ENCODE measurements around the gene SLC26A1.
"Not testable (repeated sequence)": the region's sequence is repeated elsewhere in the genome, so short reads cannot be mapped to it uniquely, and the experiment has no call there.

The SLC26A1 gene

DNA sequence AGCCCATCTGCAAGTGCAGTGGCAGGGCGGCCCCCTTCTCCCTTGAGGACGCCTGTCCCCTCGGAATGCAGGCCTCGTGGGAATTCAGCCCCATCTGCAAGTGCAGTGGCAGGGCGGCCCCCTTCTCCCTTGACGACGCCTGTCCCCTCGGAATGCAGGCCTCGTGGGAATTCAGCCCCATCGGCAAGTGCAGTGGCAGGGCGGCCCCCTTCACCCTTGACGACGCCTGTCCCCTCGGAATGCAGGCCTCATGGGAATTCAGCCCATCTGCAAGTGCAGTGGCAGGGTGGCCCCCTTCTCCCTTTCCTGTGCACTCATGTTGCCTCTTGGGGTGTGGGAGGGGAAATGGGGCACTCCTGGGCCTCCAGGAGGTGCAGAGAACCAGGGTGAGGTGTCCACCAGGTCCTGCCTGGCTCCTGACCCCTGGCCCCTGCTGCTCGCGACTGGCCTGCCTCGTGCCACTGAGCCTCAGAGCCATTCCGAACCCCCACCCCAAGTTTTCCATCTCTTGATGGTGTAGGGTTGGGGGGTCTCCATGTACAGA lies 6.8 kb upstream of the SLC26A1 start:
- DNase-seq (ENCODE audit: low read depth in 1 of 2, low spot score in 1 of 2), result no peak

DNA sequence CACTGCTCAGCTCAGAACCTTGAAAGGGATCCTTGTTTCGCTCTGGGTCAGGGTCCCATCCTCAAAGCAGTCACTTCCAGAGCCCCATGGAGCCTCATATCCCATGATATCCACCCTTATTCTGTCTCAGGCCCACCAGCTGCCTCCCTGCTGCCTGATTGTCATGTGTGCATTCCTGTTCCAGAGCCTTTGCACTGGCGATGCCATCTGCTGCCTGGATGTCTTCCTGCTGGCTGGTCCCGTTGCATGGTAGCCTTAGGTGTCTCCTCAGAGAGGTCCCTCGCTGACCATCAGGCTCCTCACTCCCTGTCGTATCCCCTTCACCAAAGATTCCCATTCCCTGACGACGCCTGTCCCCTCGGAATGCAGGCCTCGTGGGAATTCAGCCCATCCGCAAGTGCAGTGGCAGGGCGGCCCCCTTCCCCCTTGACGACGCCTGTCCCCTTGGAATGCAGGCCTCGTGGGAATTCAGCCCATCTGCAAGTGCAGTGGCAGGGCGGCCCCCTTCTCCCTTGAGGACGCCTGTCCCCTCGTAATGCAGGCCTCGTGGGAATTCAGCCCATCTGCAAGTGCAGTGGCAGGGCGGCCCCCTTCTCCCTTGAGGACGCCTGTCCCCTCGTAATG lies 6.1 kb upstream of the SLC26A1 start:
- DNase-seq (ENCODE audit: low read depth in 1 of 2, low spot score in 1 of 2), result not testable (repeated sequence)

DNA sequence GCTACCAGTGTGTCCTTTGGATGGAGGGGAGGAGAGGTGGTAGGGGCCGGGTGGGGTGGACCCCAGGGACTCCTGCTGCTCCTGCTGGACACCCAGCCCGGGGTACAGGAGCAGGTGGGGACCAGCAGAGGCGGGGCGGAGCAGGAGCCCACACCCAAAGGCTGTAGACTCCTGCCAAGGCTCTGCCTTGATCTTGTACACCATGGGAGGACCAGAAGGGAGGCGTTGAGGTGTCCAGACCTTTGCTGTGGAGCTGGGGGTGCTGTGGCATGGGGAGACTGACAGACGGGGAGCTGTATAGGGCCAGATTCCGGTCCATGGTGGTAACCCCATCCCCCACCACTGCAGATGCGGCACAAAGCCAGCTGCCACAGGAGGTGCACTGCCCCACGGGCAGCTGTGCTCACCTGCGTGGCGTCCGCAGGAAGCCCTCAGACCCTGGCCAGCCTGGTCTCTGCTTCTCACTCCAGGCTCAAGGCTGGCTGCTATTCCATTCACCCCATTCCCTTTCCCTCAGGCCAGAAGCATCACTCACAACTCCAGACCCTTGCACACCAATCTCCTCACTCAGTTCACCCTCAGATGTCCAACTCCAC lies 5.0 kb upstream of the SLC26A1 start:
- no peak for DNase-seq (ENCODE audit: low read depth in 1 of 2, low spot score in 1 of 2)

DNA sequence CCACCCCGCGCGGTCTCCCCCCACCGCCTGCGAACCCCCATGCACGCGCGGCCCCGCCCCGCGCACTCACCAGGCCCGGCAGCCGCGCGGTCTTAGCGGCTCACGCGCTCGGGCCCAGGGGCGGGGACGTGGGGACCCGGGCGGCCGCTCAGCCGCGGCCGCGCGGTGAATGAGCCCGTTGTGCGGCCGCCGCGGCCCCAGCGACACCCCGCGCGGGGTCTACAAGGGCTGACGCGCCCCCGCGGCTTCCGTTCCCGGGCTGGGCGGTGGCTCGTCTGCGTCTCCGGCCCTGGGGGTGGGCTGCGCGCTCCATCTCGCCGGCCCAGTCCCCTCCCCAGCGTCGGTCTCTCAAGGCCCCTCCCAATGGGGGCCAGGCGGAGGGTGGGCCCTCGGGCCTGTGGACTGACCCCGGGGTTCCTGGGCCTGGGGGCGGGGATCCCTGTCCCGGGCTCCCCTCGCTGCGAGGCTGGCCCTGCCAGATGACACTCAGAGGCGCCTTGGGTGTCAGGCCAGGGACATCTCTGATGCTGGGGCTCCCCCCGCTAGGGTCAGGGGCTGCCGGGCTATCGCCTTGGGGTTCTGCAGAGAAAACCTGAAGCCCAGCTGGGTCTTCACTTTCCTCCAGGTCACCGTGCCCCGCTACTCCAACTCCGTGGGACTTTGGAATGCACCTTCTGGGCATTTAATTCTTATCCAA lies 4.3 kb upstream of the SLC26A1 start:
- no peak for DNase-seq (ENCODE audit: low read depth in 1 of 2, low spot score in 1 of 2)

DNA sequence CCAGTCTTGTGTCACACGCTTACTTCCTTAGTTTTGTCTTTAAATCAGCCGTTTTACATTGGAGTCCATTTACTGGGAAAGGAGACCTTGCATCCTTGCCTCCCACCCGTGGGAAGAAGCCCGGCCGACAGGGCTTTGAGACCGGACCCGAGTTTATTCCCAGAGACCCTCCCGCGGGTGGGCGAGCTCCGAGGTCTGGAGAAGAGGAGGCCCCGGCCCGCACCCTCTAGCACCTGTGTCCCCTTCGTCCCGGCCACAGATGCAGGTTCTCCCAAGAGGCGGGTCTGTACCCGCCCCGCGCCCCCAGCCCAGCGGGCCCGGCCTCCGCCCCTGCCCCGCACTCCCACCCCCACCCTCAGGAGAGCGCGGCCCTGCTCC lies 3.8 kb upstream of the SLC26A1 start:
- DNase-seq (ENCODE audit: low read depth in 1 of 2, low spot score in 1 of 2), result no peak

DNA sequence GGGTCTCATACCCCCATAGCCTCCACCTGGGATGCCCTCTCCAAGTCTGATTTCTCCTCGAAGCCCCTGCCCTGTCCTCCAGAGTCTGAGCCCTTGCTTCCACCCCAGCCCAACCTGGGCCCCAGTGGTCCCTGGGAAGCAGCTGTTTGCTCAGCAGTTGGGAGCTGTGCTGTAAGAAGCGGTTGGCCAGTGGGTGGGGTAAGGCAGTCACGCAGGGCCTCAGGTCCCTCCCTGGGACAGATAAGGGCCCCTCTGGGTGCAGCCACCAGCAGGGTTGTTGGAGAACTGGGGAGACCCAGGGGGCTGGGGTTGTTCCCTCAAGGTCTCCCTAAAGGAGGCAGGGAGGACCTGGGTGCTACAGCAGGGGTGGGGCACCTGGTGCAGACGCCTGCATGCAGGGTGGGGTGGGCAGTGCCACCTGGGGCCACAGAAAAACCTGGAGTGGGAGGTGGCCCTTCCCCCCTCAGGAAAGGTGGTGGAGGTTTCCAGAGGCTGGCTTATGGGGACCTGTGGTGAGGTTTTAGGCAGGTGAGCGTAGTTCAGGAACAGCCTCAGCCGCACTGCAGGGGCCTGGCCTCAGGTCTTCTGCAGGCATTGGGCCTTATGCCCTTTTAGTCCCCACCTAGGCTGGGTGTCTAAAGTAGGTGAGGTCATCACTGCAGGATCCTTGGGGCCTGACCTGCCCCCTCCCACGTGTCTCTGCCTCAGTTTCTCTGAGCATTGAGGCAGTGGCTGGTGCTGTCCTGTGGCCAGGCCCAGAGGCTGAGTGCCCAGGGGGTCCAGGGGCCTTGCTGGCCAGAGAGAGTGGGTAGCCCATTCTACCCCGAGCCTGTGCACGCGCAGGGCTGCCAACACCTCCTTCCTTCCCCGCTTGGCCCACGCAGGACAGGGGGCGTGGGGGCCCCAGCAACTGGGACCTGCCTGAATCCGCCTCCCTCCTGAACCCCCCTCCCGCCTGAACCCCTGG lies 3.1 kb upstream of the SLC26A1 start:
- no peak for DNase-seq (ENCODE audit: low read depth in 1 of 2, low spot score in 1 of 2)

DNA sequence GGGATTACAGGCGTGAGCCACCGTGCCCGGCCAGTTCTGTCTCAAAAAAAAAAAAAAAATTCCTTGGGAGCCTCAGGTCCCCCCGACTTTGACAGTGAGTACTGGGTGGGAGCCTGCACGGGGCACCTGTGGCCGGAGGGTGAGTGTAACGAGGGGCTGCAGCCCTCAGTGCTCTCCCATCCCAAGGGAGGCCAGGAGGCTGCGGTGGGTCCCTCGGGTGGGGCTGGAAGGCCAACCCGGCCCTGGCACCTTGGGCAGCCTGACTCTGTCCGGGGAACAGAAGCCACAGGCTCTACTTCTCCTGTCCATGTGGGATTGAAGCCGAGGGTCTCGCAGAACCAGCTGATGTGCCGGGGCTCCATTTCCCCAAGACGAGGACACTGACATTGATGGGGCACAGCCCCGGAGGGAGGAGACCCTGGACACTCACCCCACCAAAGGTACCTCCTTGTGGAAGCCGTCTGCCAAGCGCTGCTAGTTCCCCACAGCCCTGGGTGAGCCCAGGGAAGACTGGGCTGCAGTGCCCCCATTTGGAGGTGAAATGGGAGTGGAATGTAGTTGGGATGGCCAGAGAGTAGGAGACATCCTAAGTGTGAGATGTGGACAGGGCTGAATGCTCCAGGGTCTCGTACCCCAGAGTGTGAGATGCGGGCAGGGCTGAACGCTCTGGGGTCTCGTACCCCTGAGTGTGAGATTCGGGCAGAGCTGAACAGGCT lies 2.3 kb upstream of the SLC26A1 start:
- DNase-seq (ENCODE audit: low read depth in 1 of 2, low spot score in 1 of 2), result no peak

DNA sequence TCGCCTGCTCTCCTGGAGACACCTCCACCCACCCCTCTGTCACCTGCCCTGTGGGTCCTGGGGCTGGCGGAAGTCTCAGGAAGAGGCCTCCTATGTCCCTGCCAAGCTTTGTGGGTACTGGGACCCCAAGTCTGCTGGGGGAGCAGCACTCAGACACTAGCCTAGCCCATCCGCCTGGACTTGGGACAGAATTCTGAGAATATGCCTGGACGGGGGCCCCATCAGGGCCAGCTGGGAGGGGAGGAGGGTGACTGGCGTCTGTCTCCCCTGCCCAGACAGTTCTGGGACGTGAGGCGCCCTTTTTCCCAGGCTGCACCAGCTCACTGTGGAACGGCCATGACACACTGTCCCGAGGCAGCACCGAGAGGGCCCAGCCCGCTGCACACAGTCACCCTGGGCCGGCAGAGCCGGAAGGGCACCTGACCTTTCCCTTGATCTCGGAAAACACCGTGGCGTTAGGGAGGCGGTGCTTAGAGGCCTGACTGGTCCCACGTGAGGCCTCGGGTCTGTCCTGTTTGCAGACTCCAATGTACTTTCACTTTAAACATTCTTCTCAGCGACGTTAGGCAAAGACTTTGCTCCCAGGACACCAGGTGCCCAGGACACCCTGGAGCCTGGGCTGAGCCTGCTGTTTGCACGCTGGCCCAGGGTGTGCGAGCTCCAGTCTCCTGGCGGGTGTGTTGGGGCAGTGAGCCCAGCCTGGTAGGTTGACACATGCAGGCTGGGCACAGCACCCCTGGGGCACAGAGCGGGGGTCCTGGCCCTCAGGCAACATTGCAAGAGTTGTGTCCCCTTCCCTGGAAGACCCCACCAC lies 700 bp downstream of the SLC26A1 start:
- no peak for DNase-seq (ENCODE audit: low read depth in 1 of 2, low spot score in 1 of 2)

DNA sequence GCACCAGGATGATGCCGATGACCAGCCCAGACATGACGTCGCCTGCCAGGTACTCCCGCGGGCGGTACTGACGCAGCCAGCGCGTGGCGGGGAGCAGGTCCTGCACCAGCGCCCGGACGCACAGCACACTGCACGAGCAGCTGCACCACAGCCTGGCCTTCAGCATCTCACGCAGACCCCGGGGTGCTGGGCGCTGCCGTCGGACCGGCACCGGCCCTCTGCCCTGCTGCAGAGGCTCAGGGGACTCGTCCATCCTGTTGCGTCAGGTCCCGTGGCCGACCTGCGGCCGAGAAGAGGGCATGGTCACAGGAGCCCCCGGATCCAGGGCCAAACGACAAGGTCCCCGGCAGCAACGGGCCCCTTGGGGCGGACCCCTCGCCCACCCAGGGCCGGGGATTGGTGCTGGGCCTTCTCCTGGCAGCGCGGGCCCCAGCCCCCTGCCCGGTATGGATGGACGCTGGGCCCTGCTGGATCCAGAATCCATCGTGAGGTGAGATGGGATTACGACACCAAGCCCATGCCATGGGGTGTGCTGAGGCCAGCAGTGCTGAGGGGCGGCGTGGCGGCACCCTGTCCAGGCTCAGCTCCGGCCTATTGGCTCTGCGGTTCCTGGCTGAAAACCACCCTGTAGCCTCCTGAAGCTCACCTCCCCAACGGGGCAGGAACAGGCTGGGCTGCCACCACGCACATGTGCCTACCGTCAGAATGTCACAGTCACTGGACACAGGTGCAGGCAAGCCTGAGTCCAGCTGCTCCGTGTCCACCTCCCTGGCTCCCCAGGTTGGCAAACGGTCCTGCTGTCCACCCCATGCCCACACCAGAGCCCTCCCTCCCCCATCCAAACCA lies 1.5 kb downstream of the SLC26A1 start:
- no peak for DNase-seq (ENCODE audit: low read depth in 1 of 2, low spot score in 1 of 2)

DNA sequence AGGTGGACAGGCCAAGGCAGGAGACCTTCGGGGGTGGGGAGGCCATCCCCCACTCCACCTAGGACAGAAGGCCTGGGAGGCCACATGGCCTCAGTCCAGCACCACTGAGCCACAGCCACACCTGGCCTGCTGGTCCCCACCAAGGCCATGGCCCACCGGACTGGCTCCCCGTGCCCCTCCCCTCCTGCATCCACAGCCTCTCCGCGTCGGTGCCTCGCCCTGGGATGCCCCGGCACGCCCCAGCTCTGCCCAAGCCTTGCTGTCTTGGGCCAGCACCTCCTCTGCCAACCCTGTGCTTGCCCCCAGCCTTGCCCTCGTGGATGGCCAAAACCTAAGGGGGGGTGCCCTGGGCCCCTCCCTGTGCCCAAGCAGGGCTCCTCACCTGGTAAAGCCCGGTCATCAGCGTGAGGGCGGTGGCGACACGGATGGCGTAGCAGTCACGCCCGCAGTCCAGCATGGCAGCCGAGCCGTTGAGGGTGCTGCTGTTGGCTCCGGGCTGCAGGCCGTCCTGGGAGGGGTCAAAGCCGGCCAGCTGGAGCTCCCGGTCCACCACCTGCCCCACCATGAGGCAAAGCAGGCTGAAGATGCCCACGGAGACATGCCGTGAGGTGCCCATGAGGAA lies 2.3 kb downstream of the SLC26A1 start:
- DNase-seq (ENCODE audit: low read depth in 1 of 2, low spot score in 1 of 2), result no peak

DNA sequence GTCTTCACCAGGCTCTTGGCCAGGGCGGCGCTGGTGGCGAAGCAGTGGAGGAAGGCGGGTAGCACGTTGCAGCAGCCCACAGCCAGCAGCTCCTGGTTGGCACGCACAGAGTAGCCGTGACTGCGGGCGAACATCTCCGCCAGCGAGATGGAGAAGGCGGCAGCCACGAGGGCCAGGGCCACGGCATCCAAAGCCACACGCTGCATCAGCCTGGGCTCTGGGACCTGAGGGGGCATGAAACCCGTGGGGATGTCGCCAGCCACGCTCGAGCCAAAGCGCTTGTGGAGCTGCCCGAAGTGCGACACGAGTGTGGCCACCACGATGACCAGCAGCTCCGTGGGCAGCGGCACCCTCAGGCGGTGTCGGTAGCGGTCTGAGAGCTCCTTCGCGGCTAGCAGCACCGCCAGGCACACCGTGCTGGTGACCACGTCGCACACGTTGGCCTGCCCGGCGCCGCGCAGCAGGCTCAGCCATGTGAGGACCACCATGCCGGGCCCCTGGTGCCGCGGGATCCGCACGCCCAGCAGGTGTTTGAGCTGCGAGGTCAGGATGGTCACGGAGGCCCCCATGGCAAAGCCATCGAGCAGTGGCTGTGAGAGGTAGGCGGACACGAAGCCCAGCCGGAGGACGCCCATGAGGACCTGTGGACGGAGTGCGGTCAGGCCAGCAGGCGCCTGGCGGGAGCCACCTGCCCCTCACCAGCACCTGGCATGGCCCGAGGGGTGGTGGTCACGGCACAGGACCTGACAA lies 3.3 kb downstream of the SLC26A1 start:
- DNase-seq (ENCODE audit: low read depth in 1 of 2, low spot score in 1 of 2), result no peak

DNA sequence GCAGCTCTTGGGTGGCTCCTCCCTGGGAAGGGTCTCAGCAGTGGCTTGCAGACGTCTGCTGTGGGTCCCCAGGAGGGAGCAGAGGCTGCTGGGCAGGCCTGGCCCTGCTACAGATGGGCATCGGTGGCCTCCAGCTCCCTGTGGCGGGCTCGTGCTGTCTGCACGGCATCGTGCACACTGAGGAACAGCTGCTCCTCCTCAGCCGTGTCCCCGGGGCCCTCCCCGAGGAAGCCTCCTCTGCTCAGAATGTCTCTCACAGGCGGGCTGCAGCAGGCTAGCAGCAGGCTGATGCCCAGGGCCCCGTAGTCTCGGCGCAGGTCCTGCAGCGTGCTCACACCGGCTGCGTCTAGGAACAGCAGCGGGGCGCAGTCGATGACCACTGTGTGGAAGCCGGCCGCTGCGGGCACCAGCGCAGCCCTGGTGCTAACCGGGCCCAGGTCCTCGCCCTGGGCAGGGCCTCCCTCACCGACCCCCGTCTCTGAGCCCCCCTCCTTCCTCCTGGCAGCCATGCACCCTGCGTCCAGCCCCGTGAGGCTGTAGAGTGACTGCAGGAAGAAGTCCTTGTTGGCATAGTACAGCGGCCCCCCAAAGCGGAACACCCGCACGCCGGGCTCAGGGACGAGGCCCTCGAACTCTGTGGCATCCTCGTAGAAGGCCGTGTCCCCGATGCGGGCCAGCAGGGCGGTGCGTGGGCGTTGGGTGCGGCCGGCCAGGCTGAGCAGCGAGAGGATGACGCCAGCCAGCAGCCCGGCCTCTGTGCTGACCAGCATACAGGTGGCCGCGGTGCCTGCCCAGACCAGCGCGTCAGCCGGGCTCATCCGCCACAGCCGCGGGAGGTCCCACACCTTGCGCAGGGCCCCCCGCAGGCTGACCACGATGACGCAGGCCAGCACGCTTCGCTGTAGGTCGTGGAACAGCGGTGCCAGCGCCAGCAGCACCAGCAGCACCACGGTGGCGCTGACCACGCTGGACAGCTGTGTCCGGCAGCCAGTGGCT lies 4.2 kb downstream of the SLC26A1 start:
- no peak for DNase-seq (ENCODE audit: low read depth in 1 of 2, low spot score in 1 of 2)

DNA sequence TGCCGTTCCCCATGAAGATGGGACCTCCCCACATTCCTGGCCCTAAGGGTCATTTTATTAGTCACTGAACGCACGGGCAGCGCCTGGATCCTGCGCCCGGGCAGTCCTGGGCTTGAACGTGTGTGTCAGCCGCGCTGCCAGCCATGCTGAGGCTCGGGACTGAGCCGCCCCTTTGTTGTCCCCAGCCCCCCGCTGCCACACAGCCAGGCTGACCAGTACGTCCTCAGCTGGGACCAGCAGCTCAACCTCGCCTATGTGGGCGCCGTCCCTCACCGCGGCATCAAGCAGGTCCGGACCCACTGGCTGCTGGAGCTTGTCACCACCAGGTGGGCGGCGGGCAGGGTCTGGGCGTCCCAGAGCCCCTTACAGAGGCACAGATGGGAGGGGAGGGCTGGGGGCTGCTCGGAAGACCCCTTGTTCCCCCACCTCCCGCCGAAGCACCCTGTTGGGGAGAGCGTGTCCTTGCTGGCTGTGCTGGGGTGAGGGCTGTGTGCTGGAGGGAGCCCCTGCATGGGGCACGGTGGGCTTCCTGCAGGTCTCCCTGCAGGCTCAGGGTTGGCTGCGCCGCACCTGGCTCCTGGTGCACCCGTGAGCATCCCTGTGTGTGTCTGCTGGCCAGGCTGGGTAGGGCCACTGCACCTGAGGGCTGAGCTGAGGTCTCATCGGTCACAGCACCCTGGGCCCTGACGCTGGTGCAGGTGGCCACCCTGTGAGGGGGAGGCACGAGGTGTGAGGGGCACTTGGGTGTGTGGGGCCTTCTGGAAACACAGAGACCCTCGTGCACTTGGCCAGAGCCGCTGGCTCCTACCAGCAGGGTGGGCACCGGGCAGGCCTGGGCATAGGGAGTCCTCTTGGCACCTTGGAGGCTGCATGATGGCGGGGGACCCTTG lies 5.3 kb downstream of the SLC26A1 start:
- no peak for DNase-seq (ENCODE audit: low read depth in 1 of 2, low spot score in 1 of 2)

DNA sequence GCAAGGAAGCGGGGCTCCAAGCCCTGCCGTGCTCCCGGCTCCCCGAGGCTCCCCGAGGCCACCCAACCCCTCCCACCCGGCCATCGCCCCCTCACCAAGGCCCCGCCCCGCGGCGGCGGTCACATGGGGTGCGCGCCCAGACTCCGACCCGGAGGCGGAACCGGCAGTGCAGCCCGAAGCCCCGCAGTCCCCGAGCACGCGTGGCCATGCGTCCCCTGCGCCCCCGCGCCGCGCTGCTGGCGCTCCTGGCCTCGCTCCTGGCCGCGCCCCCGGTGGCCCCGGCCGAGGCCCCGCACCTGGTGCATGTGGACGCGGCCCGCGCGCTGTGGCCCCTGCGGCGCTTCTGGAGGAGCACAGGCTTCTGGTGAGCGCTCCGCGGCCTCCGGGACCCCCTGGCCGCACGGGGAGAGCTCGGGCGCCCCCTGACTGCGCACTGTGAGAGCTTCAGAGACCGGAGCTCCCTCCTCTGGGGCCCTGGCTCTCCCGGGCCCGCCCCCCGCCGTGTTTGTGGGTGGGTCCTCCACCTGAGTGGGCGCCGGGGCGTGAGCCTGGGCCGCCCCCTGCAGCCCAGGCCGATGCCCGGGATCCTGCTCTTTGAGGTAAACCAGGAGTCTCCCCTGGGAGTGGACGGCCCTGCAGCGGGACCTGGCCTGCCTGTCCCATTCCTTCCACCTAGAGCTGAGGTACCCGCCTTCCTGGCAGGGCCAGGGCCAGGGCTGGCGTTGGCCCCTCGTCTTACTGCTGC lies 6.2 kb downstream of the SLC26A1 start, which contains the start of gene IDUA:
TSS of gene IDUA (plus strand) at position 166 of the 745 bp plus-strand sequence. CDS start at position 207, 41 bp downstream.
- DNase-seq (ENCODE audit: low read depth in 1 of 2, low spot score in 1 of 2), result peak; percentile 69 to 70

DNA sequence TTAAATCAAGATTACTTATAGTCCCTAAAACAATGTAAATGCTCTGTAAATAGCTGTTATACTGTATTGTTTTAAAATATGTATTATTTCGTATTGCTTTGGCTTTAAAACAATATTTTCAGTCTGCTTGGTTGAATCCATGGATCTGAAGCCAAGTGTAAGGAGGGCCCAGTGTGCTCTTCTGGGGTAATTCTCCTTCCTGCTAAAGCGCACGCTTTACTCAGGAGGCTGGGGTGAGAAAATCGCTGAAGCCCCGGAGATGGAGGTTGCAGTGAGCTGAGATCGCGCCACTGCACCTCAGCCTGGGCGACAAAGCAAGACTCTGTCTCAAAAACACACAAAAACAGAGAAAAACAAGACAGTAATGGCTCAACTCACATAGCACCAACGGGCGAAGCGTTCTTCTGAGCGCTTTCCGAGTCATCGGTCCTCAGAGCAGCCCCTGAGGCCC lies 6.8 kb downstream of the SLC26A1 start:
- no peak for DNase-seq (ENCODE audit: low read depth in 1 of 2, low spot score in 1 of 2)

All from activated CD4-positive, alpha-beta T cell treated with anti-CD3 and anti-CD28 coated beads, Interleukin-2, amount 50 U/mL, for 24 hours (primary cell).